GM23338 (cell line): ENCODE results near the gene CELA2A. TPM values are rescaled to one million over a fixed set of nuclear protein-coding genes. Genes with fewer than 3 reads are reported as not detected.
A peak's percentile ranks its signal among the peaks of the same experiment; 100 is the strongest.

Source experiments
- ATAC-seq: fragments of 200-7000 bp; cut with Tn5 transposase; 3 replicates; pipeline ENCODE4 v1.9.1; 2020
- DNase-seq: peaks from one replicate; pipeline ENCODE4 v3.0.0-alpha.2; 2015; ENCODE audit warnings: low spot score
- H2AFZ ChIP-seq: fragments of 200-600 bp; sonication (generic); 2 replicates; pipeline ENCODE4 v1.8.0; 2016; ENCODE audit warnings: antibody characterized with exemption, mild to moderate bottlenecking, moderate library complexity
- H3F3A ChIP-seq: fragments of 200-600 bp; sonication (generic); replicated peaks from 2 replicates; pipeline ENCODE4 v1.8.0; 2017; ENCODE audit warnings: antibody characterized with exemption, mixed run types, low read depth
- H3K27ac ChIP-seq: fragments of 200-600 bp; sonication (generic); 2 replicates; pipeline ENCODE4 v1.6.1; 2016; ENCODE audit warnings: low read depth
- H3K27me3 ChIP-seq: fragments of 200-600 bp; sonication (generic); 2 replicates; pipeline ENCODE4 v1.8.0; 2016; ENCODE audit warnings: mild to moderate bottlenecking, mixed run types, moderate library complexity; ENCODE audit not compliant: insufficient read depth
- H3K36me3 ChIP-seq: fragments of 200-600 bp; sonication (generic); 2 replicates; pipeline ENCODE4 v1.8.0; 2016; ENCODE audit warnings: mild to moderate bottlenecking; ENCODE audit not compliant: insufficient read depth
- H3K4me1 ChIP-seq: fragments of 200-600 bp; sonication (generic); 2 replicates; pipeline ENCODE4 v1.8.0; 2016; ENCODE audit warnings: mild to moderate bottlenecking, moderate library complexity; ENCODE audit not compliant: insufficient read depth
- H3K4me2 ChIP-seq: fragments of 200-600 bp; sonication (generic); 2 replicates; pipeline ENCODE4 v1.7.1; 2017; ENCODE audit warnings: mixed run types
- H3K4me3 ChIP-seq: fragments of 200-600 bp; sonication (generic); 2 replicates; pipeline ENCODE4 v1.6.1; 2016; ENCODE audit warnings: mixed run types
- H3K79me2 ChIP-seq: fragments of 200-600 bp; sonication (generic); replicated peaks from 2 replicates; pipeline ENCODE4 v1.8.0; 2017; ENCODE audit warnings: mild to moderate bottlenecking; ENCODE audit not compliant: insufficient read depth
- H3K9me2 ChIP-seq: fragments of 200-600 bp; sonication (generic); 2 replicates; pipeline ENCODE4 v1.8.0; 2017; ENCODE audit not compliant: insufficient read depth
- H4K20me1 ChIP-seq: fragments of 200-600 bp; sonication (generic); replicated peaks from 2 replicates; pipeline ENCODE4 v1.8.0; 2017; ENCODE audit warnings: mild to moderate bottlenecking; ENCODE audit not compliant: insufficient read depth
- H3K27ac Mint-ChIP-seq: 2 replicates; pipeline ENCODE4 v1.8.0; 2020; ENCODE audit warnings: inconsistent platforms, mild to moderate bottlenecking, moderate library complexity, mixed read lengths
- H3K27me3 Mint-ChIP-seq: 3 replicates; pipeline ENCODE4 v1.8.0; 2022; ENCODE audit warnings: low read depth, mild to moderate bottlenecking, moderate library complexity, mixed read lengths, inconsistent platforms; ENCODE audit not compliant: insufficient read depth, poor library complexity
- H3K36me3 Mint-ChIP-seq: 3 replicates; pipeline ENCODE4 v1.8.0; 2021; ENCODE audit warnings: low read depth, mild to moderate bottlenecking, inconsistent platforms, moderate library complexity, mixed read lengths
- H3K4me1 Mint-ChIP-seq: 3 replicates; pipeline ENCODE4 v1.8.0; 2020; ENCODE audit warnings: mild to moderate bottlenecking, inconsistent platforms, mixed read lengths
- H3K4me3 Mint-ChIP-seq: 3 replicates; pipeline ENCODE4 v1.8.0; 2021; ENCODE audit warnings: moderate library complexity, mild to moderate bottlenecking, inconsistent platforms, mixed read lengths
- H3K9me3 Mint-ChIP-seq: 3 replicates; pipeline ENCODE4 v1.8.0; 2020; ENCODE audit warnings: moderate library complexity, mild to moderate bottlenecking, inconsistent platforms, mixed read lengths
- CREB1 ChIP-seq: fragments of 250-450 bp; sonication (Bioruptor Pico); IDR thresholded peaks from 2 replicates; pipeline ENCODE4 v1.5.0; 2020; ENCODE audit warnings: low read depth, mild to moderate bottlenecking, moderate library complexity
- EZH2 ChIP-seq: fragments of 200-600 bp; sonication (generic); IDR thresholded peaks from one replicate; pipeline ENCODE4 v1.8.0; 2017; ENCODE audit warnings: antibody characterized with exemption, mild to moderate bottlenecking, low read depth; ENCODE audit not compliant: unreplicated experiment
- NANOG ChIP-seq: IDR thresholded peaks from 2 replicates; pipeline ENCODE4 v1.6.1; 2016; ENCODE audit warnings: antibody characterized with exemption, borderline replicate concordance
- POLR2AphosphoS5 ChIP-seq: IDR thresholded peaks from 2 replicates; pipeline ENCODE4 v1.6.1; 2016; ENCODE audit warnings: antibody characterized with exemption, low read depth
- STAT1 ChIP-seq: IDR thresholded peaks from one replicate; pipeline ENCODE4 v1.6.1; 2016; ENCODE audit warnings: antibody characterized with exemption; ENCODE audit not compliant: unreplicated experiment
- ZNF114 ChIP-seq: fragments of 250-450 bp; sonication (Bioruptor Pico); IDR thresholded peaks from 2 replicates; pipeline ENCODE4 v1.5.0; 2020; ENCODE audit warnings: mild to moderate bottlenecking, moderate library complexity
- ZNF462 ChIP-seq: fragments of 250-450 bp; sonication (Bioruptor Pico); IDR thresholded peaks from 2 replicates; pipeline ENCODE4 v1.5.0; 2020; ENCODE audit warnings: mild to moderate bottlenecking, moderate library complexity
- polyA plus RNA-seq: library from polyadenylated mRNA; unstranded; fragments of >200 nt; fragmentation: Nextera tagmentation; extraction: Ambion mirVana; gene quantifications from 2 replicates; pipeline ENCODE4 v1.2.1, GENCODE V29; 2016
- total RNA-seq: library from RNA; depleted of rRNA; stranded (reverse); fragments of >200 nt; shearing (Covaris generic); gene quantifications from 2 replicates; pipeline ENCODE4 v1.2.3, GENCODE V29; 2014

The CELA2A gene
- total and polyA plus RNA-seq, 2 experiments from 2014 or later: not detected

- H3K27ac ChIP-seq: no peak overlapping the region
- peaks cover 34% of the 10 kb centered on the region for H3K4me1 ChIP-seq
- peaks cover 20% of the 10 kb centered on the region; the same call in 1 of the 2 replicates for H3F3A ChIP-seq
- DNase-seq (no peak), ATAC-seq (no peak)
- H4K20me1 ChIP-seq: no peaks in the 10 kb centered on the region
- Mint-ChIP-seq H3K36me3 (peaks cover 20% of the 10 kb centered on the region), H3K4me3 (no peak overlapping the region; the same call in 2 of the 3 replicates), H3K9me3 (no peaks in the 10 kb centered on the region), H3K27ac (peak overlapping the region; percentile 98; the same call in 1 of the 2 replicates), H3K4me1 (peaks cover 36% of the 10 kb centered on the region), H3K27me3 (peaks cover 12% of the 10 kb centered on the region)
- no peaks in the 10 kb centered on the region for H3K27me3 ChIP-seq
- no peaks in the 10 kb centered on the region for H3K9me2 ChIP-seq
- no peak overlapping the region for H3K4me3 ChIP-seq
- peak overlapping the region; percentile 24 for H3K4me2 ChIP-seq
- H3K36me3 ChIP-seq: no peaks in the 10 kb centered on the region; the same call in 1 of the 2 replicates
- no peaks in the 10 kb centered on the region; the same call in 1 of the 2 replicates for H3K79me2 ChIP-seq
- no peak overlapping the region for H2AFZ ChIP-seq
- no peak for TF ChIP-seq STAT1
Observed at GRCh38 chr1:15507278-15507677, 50.7 kb downstream of the CELA2A start.

GRCh38 chr1:15508700-15509487 lies 52.4 kb downstream of the CELA2A start:
- DNase-seq (peak; percentile 95), ATAC-seq (peak; percentile 96)
- Histone ChIP-seq H3K4me2 (peak overlapping the region; percentile 40), H3K27me3 (no peaks in the 10 kb centered on the region), H3K9me2 (no peaks in the 10 kb centered on the region), H4K20me1 (no peaks in the 10 kb centered on the region), H3K27ac (peak overlapping the region; percentile 92), H3K36me3 (no peaks in the 10 kb centered on the region; the same call in 1 of the 2 replicates), H3K4me1 (peaks cover 34% of the 10 kb centered on the region), H2AFZ (no peak overlapping the region), H3F3A (peaks cover 20% of the 10 kb centered on the region; the same call in 1 of the 2 replicates), H3K79me2 (no peaks in the 10 kb centered on the region; the same call in 1 of the 2 replicates), H3K4me3 (no peak overlapping the region)
- Mint-ChIP-seq H3K4me1 (peaks cover 37% of the 10 kb centered on the region), H3K4me3 (peak overlapping the region; percentile 42), H3K27me3 (peaks cover 12% of the 10 kb centered on the region), H3K36me3 (peaks cover 19% of the 10 kb centered on the region), H3K27ac (peak overlapping the region; percentile 98), H3K9me3 (no peaks in the 10 kb centered on the region)
- TF ChIP-seq ZNF114 (CRISPR knock-in tag) (no peak), EZH2 (no peak), POLR2AphosphoS5 (peak; percentile 65), NANOG (peak; percentile 49; the same call in 1 of the 2 replicates), ZNF462 (CRISPR knock-in tag) (peak; percentile 17; the same call in 1 of the 2 replicates), CREB1 (CRISPR knock-in tag) (peak; percentile 10; the same call in 1 of the 2 replicates)
